ENCODE data around the gene KRT31. TPM values are rescaled to one million over a fixed set of nuclear protein-coding genes. Genes with fewer than 3 reads are reported as not detected.
"Not testable (repeated sequence)": the region's sequence is repeated elsewhere in the genome, so short reads cannot be mapped to it uniquely, and the experiment has no call there.

The KRT31 gene
- total RNA-seq, 1 experiment from 2014 or later, result not detected

DNA sequence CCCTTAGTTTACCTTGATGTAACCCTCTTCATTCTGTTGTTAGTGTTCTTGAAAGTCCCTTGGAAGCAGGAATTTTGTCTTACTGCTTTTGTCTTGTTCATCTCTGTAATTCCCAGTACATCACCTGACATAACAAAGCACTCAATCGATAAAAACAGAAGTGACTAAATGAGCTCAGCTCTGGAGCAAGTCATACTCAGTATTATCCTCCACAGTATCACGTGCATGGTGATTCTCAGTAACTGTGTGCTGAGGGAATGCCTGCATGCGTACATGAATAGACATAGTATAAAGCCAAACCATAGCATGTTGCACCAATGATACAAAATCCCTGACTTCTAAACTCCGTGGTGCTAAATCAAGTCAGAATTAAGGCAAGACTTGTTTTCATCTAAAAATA is 36.2 kb upstream of the KRT31 start:
- ATAC-seq (no peak), DNase-seq (ENCODE audit: low read depth, low spot score) (no peak)
- no peaks in the 10 kb centered on the region for H3K27me3 ChIP-seq (ENCODE audit: insufficient read depth, low read length)
- H3K27ac ChIP-seq (ENCODE audit: low read depth, low read length), result no peak overlapping the region
- no peak overlapping the region for H3K4me2 ChIP-seq (ENCODE audit: low read length)
- no peak overlapping the region for H3K9ac ChIP-seq (ENCODE audit: low read length)
- H2AFZ ChIP-seq (ENCODE audit: low read depth, low read length, poor library complexity, severe bottlenecking), result no peak overlapping the region
- H3K4me1 ChIP-seq (ENCODE audit: control insufficient read depth in 1 of 2, insufficient read depth in 2 of 2, low read length in 2 of 2), result peaks cover 5 to 6% of the 10 kb centered on the region in 2 experiments
- no peaks in the 10 kb centered on the region for H3K9me3 ChIP-seq (ENCODE audit: control insufficient read depth in 1 of 2, insufficient read depth in 1 of 2, low read depth in 1 of 2, low read length in 2 of 2)
- no peaks in the 10 kb centered on the region for H3K9me2 ChIP-seq (ENCODE audit: insufficient read depth)
- no peaks in the 10 kb centered on the region for H4K20me1 ChIP-seq (ENCODE audit: insufficient read depth)
- TF ChIP-seq, protein P1, sequence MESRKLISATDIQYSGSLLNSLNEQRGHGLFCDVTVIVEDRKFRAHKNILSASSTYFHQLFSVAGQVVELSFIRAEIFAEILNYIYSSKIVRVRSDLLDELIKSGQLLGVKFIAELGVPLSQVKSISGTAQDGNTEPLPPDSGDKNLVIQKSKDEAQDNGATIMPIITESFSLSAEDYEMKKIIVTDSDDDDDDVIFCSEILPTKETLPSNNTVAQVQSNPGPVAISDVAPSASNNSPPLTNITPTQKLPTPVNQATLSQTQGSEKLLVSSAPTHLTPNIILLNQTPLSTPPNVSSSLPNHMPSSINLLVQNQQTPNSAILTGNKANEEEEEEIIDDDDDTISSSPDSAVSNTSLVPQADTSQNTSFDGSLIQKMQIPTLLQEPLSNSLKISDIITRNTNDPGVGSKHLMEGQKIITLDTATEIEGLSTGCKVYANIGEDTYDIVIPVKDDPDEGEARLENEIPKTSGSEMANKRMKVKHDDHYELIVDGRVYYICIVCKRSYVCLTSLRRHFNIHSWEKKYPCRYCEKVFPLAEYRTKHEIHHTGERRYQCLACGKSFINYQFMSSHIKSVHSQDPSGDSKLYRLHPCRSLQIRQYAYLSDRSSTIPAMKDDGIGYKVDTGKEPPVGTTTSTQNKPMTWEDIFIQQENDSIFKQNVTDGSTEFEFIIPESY (IDR thresholded peaks at IDR 0.05; ENCODE audit: extremely low read depth, insufficient replicate concordance, low read length), result no peak
- no peak for TF ChIP-seq TCF7L2 (IDR thresholded peaks at IDR 0.05; ENCODE audit: borderline replicate concordance, extremely low read depth, insufficient read depth, insufficient read length)
- TF ChIP-seq RAD21 (IDR thresholded peaks at IDR 0.05; ENCODE audit: low read depth), result no peak
- no peak for TF ChIP-seq POLR2A (IDR thresholded peaks at IDR 0.05; ENCODE audit: borderline replicate concordance, extremely low read depth, insufficient read depth, insufficient read length)
- no peak for TF ChIP-seq ELF1 (IDR thresholded peaks at IDR 0.05; ENCODE audit: borderline replicate concordance, low read depth)
- TF ChIP-seq CTCF (IDR thresholded peaks at IDR 0.05 in 2 of 3, conservative IDR thresholded peaks at IDR 0.05 in 1 of 3; ENCODE audit: borderline replicate concordance in 1 of 3, insufficient read depth in 1 of 3, low read depth in 2 of 3, low read length in 2 of 3), result no peak
- ChIA-PET POLR2A (no interaction called here), CTCF (interaction anchor here (1.2 kb wide), 1 partner anchor 16 kb away, joined by 4 read pairs; no protein-coding TSS in a partner anchor), RAD21 (ENCODE audit: low non-redundant PET in 1 of 2, low total read pairs in 2 of 2, uncharacterized antibody in 2 of 2, unreplicated experiment in 2 of 2) (no interaction called here)
- H3K79me2 ChIP-seq (ENCODE audit: insufficient read depth, low read length), result no peaks in the 10 kb centered on the region
- intact Hi-C loops (cut with micrococcal nuclease), result no loop called here
- no TSS peak for BruUV-seq (replicated peaks)
- H3K36me3 ChIP-seq (ENCODE audit: control insufficient read depth in 1 of 2, insufficient read depth in 2 of 2, low read length in 2 of 2), result no peaks in the 10 kb centered on the region
- no peak overlapping the region for H3K4me3 ChIP-seq (replicated peaks in 1 of 2; ENCODE audit: low read depth in 1 of 2, low read length in 2 of 2)

DNA sequence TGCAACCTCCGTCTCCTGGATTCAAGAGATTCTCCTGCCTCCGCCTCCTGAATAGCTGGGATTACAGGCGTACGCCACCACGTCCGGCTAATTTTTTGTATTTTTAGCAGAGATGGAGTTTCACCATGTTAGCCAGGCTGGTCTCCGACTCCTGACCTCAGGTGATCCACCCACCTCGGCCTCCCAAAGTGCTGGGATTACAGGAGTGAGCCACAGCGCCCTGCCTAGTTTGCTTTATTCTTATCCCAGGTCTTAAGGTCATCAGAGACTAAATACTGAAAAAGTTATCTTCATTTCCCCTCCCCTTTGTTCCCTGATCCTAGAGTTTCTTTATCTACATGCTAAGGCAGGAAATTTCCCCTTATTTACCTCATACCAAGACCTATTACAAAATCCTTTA is 33.0 kb upstream of the KRT31 start:
- intact Hi-C loops (cut with micrococcal nuclease); RAD21 ChIA-PET (ENCODE audit: low non-redundant PET in 1 of 2, low total read pairs in 2 of 2, uncharacterized antibody in 2 of 2, unreplicated experiment in 2 of 2); H3K27ac ChIP-seq (ENCODE audit: low read depth, low read length); H2AFZ ChIP-seq (ENCODE audit: low read depth, low read length, poor library complexity, severe bottlenecking); H3K4me3 ChIP-seq (replicated peaks in 1 of 2; ENCODE audit: low read depth in 1 of 2, low read length in 2 of 2); ATAC-seq; H3K4me2 ChIP-seq (ENCODE audit: low read length); H3K27me3 ChIP-seq (ENCODE audit: insufficient read depth, low read length); H3K79me2 ChIP-seq (ENCODE audit: insufficient read depth, low read length); POLR2A ChIA-PET; H4K20me1 ChIP-seq (ENCODE audit: insufficient read depth); BruUV-seq (replicated peaks); DNase-seq (ENCODE audit: low read depth, low spot score); H3K9ac ChIP-seq (ENCODE audit: low read length); H3K9me3 ChIP-seq (ENCODE audit: control insufficient read depth in 1 of 2, insufficient read depth in 1 of 2, low read depth in 1 of 2, low read length in 2 of 2); H3K36me3 ChIP-seq (ENCODE audit: control insufficient read depth in 1 of 2, insufficient read depth in 2 of 2, low read length in 2 of 2); H3K9me2 ChIP-seq (ENCODE audit: insufficient read depth): not testable (repeated sequence)
- peaks cover 11 to 13% of the 10 kb centered on the region in 2 experiments for H3K4me1 ChIP-seq (ENCODE audit: control insufficient read depth in 1 of 2, insufficient read depth in 2 of 2, low read length in 2 of 2)
- CTCF ChIA-PET, result interaction anchor here (0.6 kb wide), 1 partner anchor 13 kb away, joined by 3 read pairs; no protein-coding TSS in a partner anchor

Data from HCT116 (cell line).